Transverse colon (tissue), 4 donors: ENCODE data around the gene RETN. TPM values are rescaled to one million over a fixed set of nuclear protein-coding genes. Genes with fewer than 3 reads are reported as not detected.

ENCODE experiments used
- DNase-seq: peaks from one replicate; pipeline ENCODE4 v3.0.0-alpha.2; 2019
- H3K27ac ChIP-seq, 4 donors: fragments of 200-600 bp; sonication (generic); 2 replicates each; pipeline ENCODE4 v1.5.1; 2016 to 2018; ENCODE audit warnings: inconsistent platforms in 4 of 4
- H3K27me3 ChIP-seq: fragments of 200-600 bp; sonication (generic); 2 replicates; pipeline ENCODE4 v1.5.1; 2017; ENCODE audit warnings: inconsistent platforms
- H3K36me3 ChIP-seq, 4 donors: fragments of 200-600 bp; sonication (generic); 2 replicates each; pipeline ENCODE4 v1.5.1; 2017 to 2019; ENCODE audit warnings: inconsistent platforms in 4 of 4
- H3K4me1 ChIP-seq, 4 donors: fragments of 200-600 bp; sonication (generic); 2 replicates each; pipeline ENCODE4 v1.5.1; 2017 to 2020; ENCODE audit warnings: inconsistent platforms in 4 of 4
- H3K4me3 ChIP-seq, 4 donors: fragments of 200-600 bp; sonication (generic); 1 replicate in 1 of 4; 2 replicates in 3 of 4; pipeline versions ENCODE4 v1.5.1 to v1.6.1; 2017 to 2019; ENCODE audit warnings: inconsistent platforms in 4 of 4
- H3K9me3 ChIP-seq, 2 donors: fragments of 200-600 bp; sonication (generic); 2 replicates each; pipeline ENCODE4 v1.5.1; 2017 to 2019; ENCODE audit warnings: inconsistent platforms in 2 of 2
- CTCF ChIP-seq, 5 experiments: fragments of 200-600 bp in 3 of 5; fragments of 450-650 bp in 2 of 5; sonication (generic) in 3 of 5; IDR thresholded peaks; 1 replicate in 2 of 5; 2 replicates in 3 of 5; pipeline ENCODE4 v1.5.1; 2016 to 2017; ENCODE audit warnings: antibody characterized with exemption in 5 of 5, inconsistent platforms in 3 of 5, mild to moderate bottlenecking in 2 of 5, moderate library complexity in 1 of 5
- EP300 ChIP-seq: sonication (generic); formaldehyde crosslinking; IDR thresholded peaks from one replicate; pipeline ENCODE4 v1.6.1; 2017; ENCODE audit warnings: antibody characterized with exemption, low read depth
- POLR2A ChIP-seq: fragments of 450-650 bp; IDR thresholded peaks from one replicate; pipeline ENCODE4 v1.6.1; 2016; ENCODE audit warnings: antibody characterized with exemption, mild to moderate bottlenecking, moderate library complexity
- POLR2AphosphoS5 ChIP-seq, 3 donors: sonication (generic); formaldehyde crosslinking; IDR thresholded peaks; one replicate each; pipeline ENCODE4 v1.6.1; 2016; ENCODE audit warnings: antibody characterized with exemption in 3 of 3
- WGBS, 2 donors: methylation state at CpG; one replicate each; pipeline ENCODE4 v1.1.5; 2018; ENCODE audit warnings: low coverage in 1 of 2; 5-methylcytosine and 5-hydroxymethylcytosine counted together
- in situ Hi-C, 4 donors: fragments of 200-750 bp; cut with MboI; loops; one replicate each; pipeline versions ENCODE4 v1.15.0 to v1.15.1; 2017; ENCODE audit warnings: low sequenced_read_pairs in 3 of 4, low pct_ligation_motif_present in 1 of 4, low pct_unique_long_range_greater_than_20kb in 1 of 4
- intact Hi-C: fragments of 100-400 bp; cut with DNase I; formaldehyde crosslinking; loops from one replicate; pipeline ENCODE4 v1.15.1; 2023; ENCODE audit warnings: low total_unique reads
- total RNA-seq, 4 donors: library from RNA; depleted of rRNA; stranded (reverse); fragments of >200 nt; gene quantifications; one replicate each; pipeline ENCODE4 v1.1.0, GENCODE V29; 2016

The RETN gene
- total RNA-seq, 4 donors from 2014 or later, result not detected

- Histone ChIP-seq H3K36me3 (no peaks in the 10 kb centered on the region), H3K27ac (no peak overlapping the region), H3K4me3 (no peak overlapping the region), H3K27me3 (peaks cover 11% of the 10 kb centered on the region), H3K4me1 (peaks cover 0 to 8% (median 5%) of the 10 kb centered on the region in 4 donors), H3K9me3 (no peaks in the 10 kb centered on the region)
- in situ Hi-C loops, result no loop called here
- TF ChIP-seq EP300, result no peak
- TF ChIP-seq CTCF (IDR thresholded peaks at IDR 0.05), result no peak
- TF ChIP-seq POLR2AphosphoS5 (IDR thresholded peaks at IDR 0.05), result no peak
- TF ChIP-seq POLR2A, result no peak
- intact Hi-C loops, result no loop called here
- 98 to 100% methylated on average over 8 to 13 of the region's 13 CpGs for WGBS, 2 donors
- no peak for DNase-seq
These were observed 28.9 kb upstream of the RETN start for GRCh38 chr19:7639863-7640348.

- H3K27ac ChIP-seq, result no peak overlapping the region
- intact Hi-C loops (no loop called here), in situ Hi-C loops (no loop called here)
- no peak for DNase-seq
- WGBS, 2 donors, result 97 to 100% methylated on average over 1 to 11 of the region's 11 CpGs
- no peak overlapping the region for H3K4me3 ChIP-seq
- peaks cover 0 to 8% (median 5%) of the 10 kb centered on the region in 4 donors for H3K4me1 ChIP-seq
- H3K9me3 ChIP-seq, result no peaks in the 10 kb centered on the region
- H3K36me3 ChIP-seq, result no peaks in the 10 kb centered on the region
- H3K27me3 ChIP-seq, result peaks cover 10% of the 10 kb centered on the region
- TF ChIP-seq CTCF (IDR thresholded peaks at IDR 0.05), result no peak
These were observed 28.0 kb upstream of the RETN start for GRCh38 chr19:7640803-7641202.

GRCh38 chr19:7641290-7642276 is 27.3 kb upstream of the RETN start:
- no peaks in the 10 kb centered on the region for H3K36me3 ChIP-seq
- WGBS, 2 donors, result 89% methylated on average over 42 of the region's 43 CpGs; no CpG with 5 or more reads in 1 of the 2 donors
- no peak overlapping the region for H3K4me3 ChIP-seq
- H3K27me3 ChIP-seq, result peaks cover 8% of the 10 kb centered on the region
- intact Hi-C loops (no loop called here), in situ Hi-C loops (no loop called here)
- no peak overlapping the region for H3K27ac ChIP-seq
- TF ChIP-seq POLR2A (no peak), EP300 (no peak), CTCF (IDR thresholded peaks at IDR 0.05) (no peak)
- peaks cover 0 to 7% (median 4%) of the 10 kb centered on the region in 4 donors for H3K4me1 ChIP-seq
- DNase-seq, result no peak
- H3K9me3 ChIP-seq, result no peaks in the 10 kb centered on the region

DNA sequence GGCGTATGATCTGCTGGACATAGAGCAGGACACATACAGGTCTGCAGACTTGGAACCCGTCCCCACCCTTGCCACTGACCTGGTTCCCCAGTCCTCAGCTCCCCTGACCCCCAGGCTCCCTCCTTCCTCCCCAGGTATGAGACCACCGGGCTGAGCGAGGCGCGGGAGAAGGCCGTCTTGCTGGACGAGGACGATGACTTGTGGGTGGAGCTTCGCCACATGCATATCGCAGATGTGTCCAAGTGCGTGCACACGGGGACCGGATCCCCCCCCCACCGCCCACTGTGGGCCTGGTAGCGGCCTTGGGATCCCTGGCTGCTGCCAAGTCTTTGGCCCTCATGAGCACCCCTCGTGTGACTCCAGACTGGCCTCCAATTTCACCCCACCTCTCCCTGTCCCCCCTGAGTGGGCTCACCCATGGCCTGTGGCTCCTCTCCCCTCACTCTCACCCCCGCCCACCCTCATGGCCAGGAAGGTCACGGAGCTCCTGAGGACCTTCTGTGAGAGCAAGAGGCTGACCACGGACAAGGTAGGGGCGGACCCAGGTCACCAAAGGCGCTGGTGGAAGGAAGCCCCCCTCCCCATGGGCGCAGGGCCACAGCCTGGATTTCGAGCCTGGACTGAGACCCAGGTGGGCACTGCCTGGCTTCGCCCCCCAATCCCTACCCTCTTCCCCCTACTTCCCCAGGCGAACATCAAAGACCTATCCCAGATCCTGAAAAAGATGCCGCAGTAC is 26.4 kb upstream of the RETN start:
- peaks cover 3% of the 10 kb centered on the region for H3K27me3 ChIP-seq
- no peaks in the 10 kb centered on the region for H3K9me3 ChIP-seq
- WGBS, 2 donors, result 91 to 93% methylated on average over 5 to 23 of the region's 27 CpGs
- in situ Hi-C loops, result no loop called here
- TF ChIP-seq CTCF (IDR thresholded peaks at IDR 0.05), result no peak
- no peak for TF ChIP-seq POLR2A
- intact Hi-C loops, result no loop called here
- H3K4me1 ChIP-seq, result peaks cover 0 to 5% (median 2%) of the 10 kb centered on the region in 4 donors
- H3K27ac ChIP-seq, result no peak overlapping the region
- no peak overlapping the region for H3K4me3 ChIP-seq
- DNase-seq, result no peak
- no peaks in the 10 kb centered on the region for H3K36me3 ChIP-seq
